ENCODE measurements around the gene ARHGEF37.

Gene ARHGEF37

GRCh38 chr5:149675610-149676201 is 94.4 kb downstream of the ARHGEF37 start:
- DNase-seq (ENCODE audit: low spot score) = no peak

DNA sequence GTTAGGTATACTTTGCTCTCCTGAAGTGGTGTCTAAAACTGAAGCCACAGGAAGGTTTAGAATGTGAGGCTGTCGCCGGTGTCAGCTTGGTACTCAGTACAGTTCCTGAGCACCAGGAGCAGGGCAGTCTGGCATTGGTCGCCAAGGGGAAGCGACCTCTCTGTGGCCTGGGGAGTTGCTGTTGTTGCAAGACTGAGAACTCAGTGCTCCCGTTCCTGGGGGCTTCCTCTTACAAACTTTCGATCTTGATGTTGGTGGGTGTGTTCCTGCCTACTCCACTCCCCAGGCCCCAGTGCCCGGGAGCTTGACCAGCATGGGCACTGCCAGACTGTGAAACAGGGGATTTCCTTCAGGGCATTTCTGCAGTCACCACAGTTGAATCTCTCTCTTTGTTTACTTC is 96.4 kb downstream of the ARHGEF37 start:
- DNase-seq (ENCODE audit: low spot score) = no peak

GRCh38 chr5:149679876-149680809 is 98.8 kb downstream of the ARHGEF37 start:
- no peak for DNase-seq (ENCODE audit: low spot score)

DNA sequence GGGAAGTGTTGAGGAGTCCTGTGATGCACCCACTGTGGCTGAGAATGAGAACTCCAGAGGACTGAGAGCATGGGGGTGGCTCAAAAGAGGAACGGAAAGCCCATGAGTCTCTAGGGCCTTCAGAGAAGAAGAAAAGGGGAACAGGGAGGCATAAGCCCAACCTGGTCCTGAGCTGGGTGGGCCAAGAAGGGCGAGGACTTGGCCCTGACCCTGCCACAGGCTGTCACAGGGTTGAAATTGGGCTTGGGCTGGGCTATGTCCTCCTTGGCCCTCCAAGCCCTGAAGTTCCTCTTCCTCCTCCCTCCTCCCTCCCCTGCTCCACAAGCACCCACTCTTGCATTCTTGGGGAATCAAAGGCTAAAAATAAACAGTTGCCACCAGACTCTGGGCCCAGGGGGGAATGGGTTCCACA is 99.5 kb downstream of the ARHGEF37 start:
- peak; percentile 6 for DNase-seq (ENCODE audit: low spot score)

DNA sequence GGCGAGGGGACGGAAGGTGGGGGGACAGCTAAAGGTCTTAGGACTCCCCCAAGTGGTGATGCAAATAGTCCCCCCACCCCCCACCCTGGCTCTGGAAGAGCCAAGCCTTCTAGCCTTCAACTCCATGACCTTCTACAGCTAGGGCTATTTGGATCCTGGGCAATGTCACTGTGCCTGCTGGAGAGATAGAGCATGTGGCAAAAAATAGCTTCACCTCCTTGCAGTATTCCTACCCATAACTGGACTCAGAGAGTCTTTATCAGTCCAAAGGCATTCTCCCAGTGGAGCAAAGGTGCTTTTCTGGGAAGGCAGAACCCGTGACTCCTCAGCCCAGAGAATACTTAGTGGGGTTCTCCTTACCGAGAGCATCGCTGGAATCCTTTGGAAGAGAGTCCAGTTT is 100.0 kb downstream of the ARHGEF37 start:
- no peak for DNase-seq (ENCODE audit: low spot score)

DNA sequence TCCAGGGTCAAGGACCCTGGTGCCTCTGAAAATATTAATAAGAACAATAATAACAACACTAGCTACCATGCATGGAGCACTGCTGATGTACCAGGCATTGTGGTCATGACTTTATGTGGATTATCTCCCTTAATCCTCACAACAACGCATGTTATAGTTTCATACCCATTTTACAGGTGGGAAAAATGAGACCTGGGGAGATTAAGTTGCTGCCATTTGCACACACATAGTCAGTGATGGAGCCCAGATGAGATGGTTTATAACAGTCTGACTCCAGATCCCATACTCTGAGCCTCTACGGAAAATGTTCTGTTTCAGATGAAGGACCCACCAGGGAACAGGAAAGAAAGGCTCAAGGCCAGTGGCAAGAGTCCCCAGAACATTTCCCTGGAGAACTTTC is 100.6 kb downstream of the ARHGEF37 start:
- DNase-seq (ENCODE audit: low spot score) = no peak

DNA sequence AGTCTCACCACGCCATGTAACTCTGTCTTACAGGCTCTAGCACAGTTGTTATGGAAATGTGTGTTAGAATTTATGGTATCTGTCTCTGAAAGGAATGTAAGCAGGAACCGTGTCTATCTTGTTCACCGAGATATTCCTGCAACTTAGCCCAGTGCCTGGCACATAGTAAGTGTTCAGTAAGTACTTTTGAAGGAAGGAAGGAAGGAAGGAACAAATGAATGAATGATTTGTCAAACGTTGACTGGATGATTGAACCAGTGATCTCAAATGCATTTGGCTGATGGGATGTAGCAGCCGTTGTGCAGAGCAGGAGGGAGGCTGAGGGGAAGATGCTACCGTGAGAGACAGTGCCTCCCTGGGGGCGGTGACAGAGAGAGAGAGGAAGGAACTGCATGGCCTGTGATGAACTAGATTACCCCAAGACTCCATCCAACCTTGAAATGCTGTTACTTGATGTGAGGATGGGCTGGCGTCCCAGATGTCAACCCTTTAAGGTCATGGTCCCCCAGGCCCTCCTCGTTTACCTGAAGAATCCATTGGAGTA is 101.3 kb downstream of the ARHGEF37 start:
- DNase-seq (ENCODE audit: low spot score) = no peak

GRCh38 chr5:149683964-149684363 is 102.7 kb downstream of the ARHGEF37 start:
- no peak for DNase-seq (ENCODE audit: low spot score)

GRCh38 chr5:149684371-149684770 is 103.1 kb downstream of the ARHGEF37 start:
- DNase-seq (ENCODE audit: low spot score) = no peak
